ENCODE measurements around the gene ZBTB12.
"Not testable (repeated sequence)": the region's sequence is repeated elsewhere in the genome, so short reads cannot be mapped to it uniquely, and the experiment has no call there.

ZBTB12 gene

DNA sequence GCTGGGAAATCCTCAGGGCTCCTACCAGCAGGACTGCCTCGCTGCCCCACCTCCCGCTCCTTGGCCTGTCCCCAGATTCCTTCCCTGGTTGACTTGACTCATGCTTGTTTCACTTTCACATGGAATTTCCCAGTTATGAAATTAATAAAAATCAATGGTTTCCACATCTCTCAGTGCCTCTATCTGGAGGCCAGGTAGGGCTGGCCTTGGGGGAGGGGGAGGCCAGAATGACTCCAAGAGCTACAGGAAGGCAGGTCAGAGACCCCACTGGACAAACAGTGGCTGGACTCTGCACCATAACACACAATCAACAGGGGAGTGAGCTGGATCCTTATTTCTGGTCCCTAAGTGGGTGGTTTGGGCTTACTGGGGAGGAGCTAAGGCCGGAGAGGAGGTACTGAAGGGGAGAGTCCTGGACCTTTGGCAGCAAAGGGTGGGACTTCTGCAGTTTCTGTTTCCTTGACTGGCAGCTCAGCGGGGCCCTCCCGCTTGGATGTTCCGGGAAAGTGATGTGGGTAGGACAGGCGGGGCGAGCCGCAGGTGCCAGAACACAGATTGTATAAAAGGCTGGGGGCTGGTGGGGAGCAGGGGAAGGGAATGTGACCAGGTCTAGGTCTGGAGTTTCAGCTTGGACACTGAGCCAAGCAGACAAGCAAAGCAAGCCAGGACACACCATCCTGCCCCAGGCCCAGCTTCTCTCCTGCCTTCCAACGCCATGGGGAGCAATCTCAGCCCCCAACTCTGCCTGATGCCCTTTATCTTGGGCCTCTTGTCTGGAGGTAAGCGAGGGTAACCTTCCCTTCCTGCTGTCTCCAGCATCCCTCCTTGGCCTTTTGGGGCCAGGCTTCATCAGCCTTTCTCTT is 43.9 kb upstream of the ZBTB12 start, which contains the start of gene CFB:
Gene CFB, plus strand, starts transcription at position 589 of the 863 bp plus-strand sequence. Its CDS starts 127 bp downstream, at position 716.
- Histone ChIP-seq H3K9ac (ENCODE audit: insufficient read length) (no peak within 1 kb of the TSS), H3K36me3 (ENCODE audit: insufficient read depth, low read length) (no peaks in the 10 kb centered on the region; the same call in 1 of the 2 replicates), H3K9me3 (ENCODE audit: low read depth, low read length) (no peaks in the 10 kb centered on the region), H3K27ac (no peak within 1 kb of the TSS), H3K4me3 (no peak within 1 kb of the TSS)
- no peak for TF ChIP-seq POLR2AphosphoS5 (IDR thresholded peaks at IDR 0.05; ENCODE audit: borderline replicate concordance, low read depth, low read length)
- no peak for TF ChIP-seq EZH2 (IDR thresholded peaks at IDR 0.05)
- TF ChIP-seq FOXP2 (optimal IDR thresholded peaks at IDR 0.05; ENCODE audit: control extremely low read depth, extremely low read length, insufficient read depth) = no peak
- no peak for DNase-seq (ENCODE audit: low read depth, low spot score)

DNA sequence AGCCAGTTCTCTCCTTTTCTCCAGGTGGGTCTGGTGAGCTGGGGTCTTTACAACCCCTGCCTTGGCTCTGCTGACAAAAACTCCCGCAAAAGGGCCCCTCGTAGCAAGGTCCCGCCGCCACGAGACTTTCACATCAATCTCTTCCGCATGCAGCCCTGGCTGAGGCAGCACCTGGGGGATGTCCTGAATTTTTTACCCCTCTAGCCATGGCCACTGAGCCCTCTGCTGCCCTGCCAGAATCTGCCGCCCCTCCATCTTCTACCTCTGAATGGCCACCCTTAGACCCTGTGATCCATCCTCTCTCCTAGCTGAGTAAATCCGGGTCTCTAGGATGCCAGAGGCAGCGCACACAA is 43.2 kb upstream of the ZBTB12 start:
- TF ChIP-seq EZH2 (IDR thresholded peaks at IDR 0.05) (no peak), POLR2AphosphoS5 (IDR thresholded peaks at IDR 0.05; ENCODE audit: borderline replicate concordance, low read depth, low read length) (no peak), FOXP2 (optimal IDR thresholded peaks at IDR 0.05; ENCODE audit: control extremely low read depth, extremely low read length, insufficient read depth) (no peak)
- no peaks in the 10 kb centered on the region for H3K36me3 ChIP-seq (ENCODE audit: insufficient read depth, low read length)

DNA sequence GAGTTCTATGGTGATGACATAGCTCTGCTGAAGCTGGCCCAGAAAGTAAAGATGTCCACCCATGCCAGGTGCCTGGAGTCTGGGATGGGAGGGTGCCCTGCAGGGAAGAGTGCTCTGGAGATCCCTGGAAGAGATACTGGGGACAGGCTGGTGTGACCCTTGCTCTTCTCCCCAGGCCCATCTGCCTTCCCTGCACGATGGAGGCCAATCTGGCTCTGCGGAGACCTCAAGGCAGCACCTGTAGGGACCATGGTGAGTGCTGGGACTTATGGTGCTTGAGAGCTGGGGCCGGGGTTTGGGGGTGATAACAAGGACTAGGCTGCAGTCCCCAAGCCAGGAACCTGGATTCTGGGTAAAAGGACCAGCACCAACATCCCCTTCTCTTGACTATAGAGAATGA is 41.9 kb upstream of the ZBTB12 start:
- DNase-seq (ENCODE audit: low read depth, low spot score) = no peak
- TF ChIP-seq POLR2AphosphoS5 (IDR thresholded peaks at IDR 0.05; ENCODE audit: borderline replicate concordance, low read depth, low read length) (no peak), EZH2 (IDR thresholded peaks at IDR 0.05) (no peak)
- no peaks in the 10 kb centered on the region for H3K9me3 ChIP-seq (ENCODE audit: low read depth, low read length)
- no peak overlapping the region for H3K4me3 ChIP-seq
- no peak overlapping the region for H3K27ac ChIP-seq
- no peaks in the 10 kb centered on the region for H3K36me3 ChIP-seq (ENCODE audit: insufficient read depth, low read length)
- no peak overlapping the region for H3K9ac ChIP-seq (ENCODE audit: insufficient read length)

More for the DNA sequence above, 43.2 kb upstream of the ZBTB12 start:
- Histone ChIP-seq H3K9me3 (ENCODE audit: low read depth, low read length) (no peaks in the 10 kb centered on the region), H3K27ac (no peak overlapping the region), H3K9ac (ENCODE audit: insufficient read length) (no peak overlapping the region), H3K4me3 (no peak overlapping the region)
- no peak for DNase-seq (ENCODE audit: low read depth, low spot score)

DNA sequence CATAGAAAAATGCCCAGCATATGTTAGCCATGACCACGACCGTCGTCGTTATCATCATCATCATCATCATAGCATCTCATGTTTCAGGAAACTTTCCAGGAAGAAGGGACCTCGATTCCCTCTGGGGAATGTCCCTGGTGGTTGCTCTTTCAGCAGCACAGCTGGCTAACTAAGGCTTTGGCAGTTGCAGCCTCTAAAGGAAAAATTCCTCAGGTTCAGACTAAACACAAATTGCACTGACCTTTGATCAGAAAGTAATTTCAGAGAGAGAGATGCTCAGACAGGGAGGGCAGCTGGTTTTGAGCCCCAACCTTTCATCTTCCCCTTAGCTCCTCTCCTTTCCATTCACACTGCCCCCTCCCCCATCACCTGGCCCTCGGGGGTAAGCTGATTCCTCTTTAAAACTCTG is 38.4 kb upstream of the ZBTB12 start:
- H3K9ac ChIP-seq (ENCODE audit: insufficient read length) = no peak overlapping the region
- DNase-seq (ENCODE audit: low read depth, low spot score) = no peak
- H3K27ac ChIP-seq = no peak overlapping the region
- H3K4me3 ChIP-seq = no peak overlapping the region
- H3K36me3 ChIP-seq (ENCODE audit: insufficient read depth, low read length) = no peaks in the 10 kb centered on the region
- H3K9me3 ChIP-seq (ENCODE audit: low read depth, low read length) = no peaks in the 10 kb centered on the region
- TF ChIP-seq FOXP2 (optimal IDR thresholded peaks at IDR 0.05; ENCODE audit: control extremely low read depth, extremely low read length, insufficient read depth) (no peak), EZH2 (IDR thresholded peaks at IDR 0.05) (no peak), POLR2AphosphoS5 (IDR thresholded peaks at IDR 0.05; ENCODE audit: borderline replicate concordance, low read depth, low read length) (no peak)

DNA sequence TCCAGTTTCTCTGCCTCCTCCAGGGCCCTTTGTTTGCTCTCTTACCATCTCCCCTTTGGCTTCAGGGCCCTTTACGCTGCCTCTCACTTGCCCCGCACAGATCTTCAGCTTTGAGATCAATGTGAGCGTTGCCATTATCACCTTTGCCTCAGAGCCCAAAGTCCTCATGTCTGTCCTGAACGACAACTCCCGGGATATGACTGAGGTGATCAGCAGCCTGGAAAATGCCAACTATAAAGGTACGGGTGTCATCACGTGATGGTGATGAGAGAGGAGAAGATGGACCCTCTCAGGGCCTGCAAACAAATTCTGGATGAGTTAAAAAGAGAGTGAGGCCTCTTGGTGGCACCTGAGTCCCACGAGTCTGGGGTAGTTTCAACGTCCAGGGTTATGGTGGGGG is 33.9 kb upstream of the ZBTB12 start:
- no peak overlapping the region for H3K4me3 ChIP-seq
- no peaks in the 10 kb centered on the region for H3K9me3 ChIP-seq (ENCODE audit: low read depth, low read length)
- no peak for TF ChIP-seq EZH2 (IDR thresholded peaks at IDR 0.05)
- no peak for TF ChIP-seq FOXP2 (optimal IDR thresholded peaks at IDR 0.05; ENCODE audit: control extremely low read depth, extremely low read length, insufficient read depth)
- TF ChIP-seq POLR2AphosphoS5 (IDR thresholded peaks at IDR 0.05; ENCODE audit: borderline replicate concordance, low read depth, low read length) = no peak
- no peak overlapping the region for H3K9ac ChIP-seq (ENCODE audit: insufficient read length)
- no peak for DNase-seq (ENCODE audit: low read depth, low spot score)
- no peak overlapping the region for H3K27ac ChIP-seq
- H3K36me3 ChIP-seq (ENCODE audit: insufficient read depth, low read length) = no peaks in the 10 kb centered on the region

DNA sequence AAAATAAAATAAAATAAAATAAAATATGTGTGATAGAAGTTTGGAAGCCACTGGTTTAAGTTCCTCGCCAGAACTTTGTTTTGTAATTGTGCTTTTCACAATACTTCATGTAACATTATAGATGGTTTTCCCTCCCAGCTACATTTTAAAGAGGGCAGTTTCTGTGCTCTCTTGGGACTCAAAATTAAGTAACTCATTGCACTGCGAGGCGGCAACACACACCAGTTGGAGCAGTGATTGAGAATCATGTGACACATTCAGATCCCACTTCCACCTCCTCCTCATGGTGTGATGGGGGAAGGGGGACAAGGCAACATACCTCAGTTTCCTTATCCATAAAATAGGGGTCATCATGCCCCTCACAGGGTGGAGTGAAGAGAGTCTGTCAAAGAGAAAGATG is 33.1 kb upstream of the ZBTB12 start:
- no peak overlapping the region for H3K4me3 ChIP-seq
- no peak overlapping the region for H3K9ac ChIP-seq (ENCODE audit: insufficient read length)
- TF ChIP-seq POLR2AphosphoS5 (IDR thresholded peaks at IDR 0.05; ENCODE audit: borderline replicate concordance, low read depth, low read length) (no peak), EZH2 (IDR thresholded peaks at IDR 0.05) (no peak), FOXP2 (optimal IDR thresholded peaks at IDR 0.05; ENCODE audit: control extremely low read depth, extremely low read length, insufficient read depth) (no peak)
- no peak overlapping the region for H3K27ac ChIP-seq
- no peaks in the 10 kb centered on the region for H3K36me3 ChIP-seq (ENCODE audit: insufficient read depth, low read length)
- no peaks in the 10 kb centered on the region for H3K9me3 ChIP-seq (ENCODE audit: low read depth, low read length)
- DNase-seq (ENCODE audit: low read depth, low spot score) = no peak

DNA sequence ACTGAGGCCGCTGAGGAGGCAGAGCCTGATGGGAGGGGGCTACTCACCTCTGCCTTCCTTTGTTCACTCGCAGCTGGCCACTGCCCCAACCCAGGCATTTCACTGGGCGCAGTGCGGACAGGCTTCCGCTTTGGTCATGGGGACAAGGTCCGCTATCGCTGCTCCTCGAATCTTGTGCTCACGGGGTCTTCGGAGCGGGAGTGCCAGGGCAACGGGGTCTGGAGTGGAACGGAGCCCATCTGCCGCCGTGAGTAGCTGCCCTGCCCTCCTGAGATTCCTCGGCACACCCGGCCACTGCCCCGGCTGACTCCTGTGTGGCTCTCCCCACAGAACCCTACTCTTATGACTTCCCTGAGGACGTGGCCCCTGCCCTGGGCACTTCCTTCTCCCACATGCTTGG is 31.7 kb upstream of the ZBTB12 start:
- Histone ChIP-seq H3K36me3 (ENCODE audit: insufficient read depth, low read length) (no peaks in the 10 kb centered on the region), H3K27ac (no peak overlapping the region), H3K9me3 (ENCODE audit: low read depth, low read length) (no peaks in the 10 kb centered on the region), H3K4me3 (no peak overlapping the region), H3K9ac (ENCODE audit: insufficient read length) (no peak overlapping the region)
- TF ChIP-seq FOXP2 (optimal IDR thresholded peaks at IDR 0.05; ENCODE audit: control extremely low read depth, extremely low read length, insufficient read depth) = no peak
- TF ChIP-seq EZH2 (IDR thresholded peaks at IDR 0.05) = no peak
- TF ChIP-seq POLR2AphosphoS5 (IDR thresholded peaks at IDR 0.05; ENCODE audit: borderline replicate concordance, low read depth, low read length) = no peak
- DNase-seq (ENCODE audit: low read depth, low spot score) = no peak

DNA sequence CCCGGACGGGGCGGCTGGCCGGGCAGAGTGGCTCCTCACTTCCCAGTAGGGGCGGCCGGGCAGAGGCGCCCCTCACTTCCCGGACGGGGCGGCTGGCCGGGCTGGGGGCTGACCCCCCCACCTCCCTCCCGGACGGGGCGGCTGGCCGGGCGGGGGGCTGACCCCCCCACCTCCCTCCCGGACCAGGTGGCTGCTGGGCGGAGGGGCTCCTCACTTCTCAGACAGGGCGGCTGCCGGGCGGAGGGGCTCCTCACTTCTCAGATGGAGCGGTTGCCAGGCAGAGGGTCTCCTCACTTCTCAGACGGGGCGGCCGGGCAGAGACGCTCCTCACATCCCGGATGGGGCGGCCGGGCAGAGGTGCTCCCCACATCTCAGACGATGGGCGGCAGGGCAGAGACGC is 30.3 kb upstream of the ZBTB12 start:
- not testable (repeated sequence) for H3K36me3 ChIP-seq (ENCODE audit: insufficient read depth, low read length); H3K9ac ChIP-seq (ENCODE audit: insufficient read length); DNase-seq (ENCODE audit: low read depth, low spot score); H3K27ac ChIP-seq; H3K9me3 ChIP-seq (ENCODE audit: low read depth, low read length); H3K4me3 ChIP-seq

DNA sequence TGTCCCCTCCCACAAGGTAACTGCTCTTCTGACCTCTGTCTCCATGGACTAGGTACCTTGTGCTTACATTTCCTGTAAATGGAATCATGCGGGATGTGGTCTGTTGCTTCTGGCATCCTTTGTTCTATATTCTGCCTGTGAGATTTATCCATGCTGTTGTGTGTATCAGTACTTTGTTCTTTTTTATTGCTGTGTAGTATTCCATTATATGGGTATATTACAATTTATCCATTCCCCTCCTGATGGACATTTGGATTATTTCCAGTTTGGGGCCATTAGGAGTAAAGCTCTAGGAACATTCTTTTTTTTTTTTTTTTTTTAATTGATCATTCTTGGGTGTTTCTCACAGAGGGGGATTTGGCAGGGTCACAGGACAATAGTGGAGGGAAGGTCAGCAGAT is 29.1 kb upstream of the ZBTB12 start:
- no peaks in the 10 kb centered on the region for H3K36me3 ChIP-seq (ENCODE audit: insufficient read depth, low read length)
- DNase-seq (ENCODE audit: low read depth, low spot score) = no peak
- no peak overlapping the region for H3K9ac ChIP-seq (ENCODE audit: insufficient read length)
- H3K4me3 ChIP-seq = no peak overlapping the region
- TF ChIP-seq FOXP2 (optimal IDR thresholded peaks at IDR 0.05; ENCODE audit: control extremely low read depth, extremely low read length, insufficient read depth) (no peak), POLR2AphosphoS5 (IDR thresholded peaks at IDR 0.05; ENCODE audit: borderline replicate concordance, low read depth, low read length) (no peak), EZH2 (IDR thresholded peaks at IDR 0.05) (no peak)
- no peak overlapping the region for H3K27ac ChIP-seq
- no peaks in the 10 kb centered on the region for H3K9me3 ChIP-seq (ENCODE audit: low read depth, low read length)

All from SK-N-MC (cell line).